HG02759 (cell line): ENCODE measurements around the gene ZG16B.

Source experiments
- ATAC-seq: cut with Tn5 transposase; IDR thresholded peaks from one replicate; pipeline ENCODE4 v1.9.1; 2021; ENCODE audit warnings: mild to moderate bottlenecking, moderate library complexity; ENCODE audit not compliant: unreplicated experiment

Gene ZG16B

DNA sequence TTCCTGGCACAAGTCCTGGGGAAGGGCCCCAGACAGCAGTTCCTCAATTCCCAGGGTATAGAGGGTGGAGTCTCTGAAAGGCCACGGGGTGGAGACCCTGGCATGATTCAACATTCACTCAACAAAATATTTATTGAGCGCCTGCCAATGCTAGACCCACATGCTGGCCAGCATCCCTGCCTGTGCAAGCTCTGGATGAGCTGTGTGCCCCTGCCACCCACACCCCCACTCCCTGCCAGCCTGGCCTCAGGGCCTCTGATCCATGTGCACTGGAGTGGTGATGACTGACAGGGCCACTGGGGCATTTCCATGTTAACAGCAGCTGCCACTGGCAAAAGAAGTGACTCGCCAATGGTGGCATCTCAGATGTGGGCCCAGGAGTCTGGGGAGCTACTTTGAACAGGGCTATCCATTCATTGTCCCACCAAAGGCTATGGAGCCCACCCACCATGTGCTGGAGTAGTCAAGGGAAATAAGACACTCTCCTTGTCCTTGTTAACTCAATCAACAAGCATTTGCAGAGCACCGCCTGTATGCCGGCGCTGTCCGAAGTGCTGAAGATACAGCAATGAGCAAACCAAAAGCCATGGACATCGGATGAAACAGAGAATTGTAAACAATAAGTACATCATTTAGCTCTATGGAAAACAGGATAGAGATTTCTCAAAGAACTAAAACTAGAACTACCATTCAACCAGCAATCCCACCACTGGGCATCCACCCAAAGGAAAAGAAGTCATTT lies 30.9 kb downstream of the ZG16B start:
- no peak for ATAC-seq

DNA sequence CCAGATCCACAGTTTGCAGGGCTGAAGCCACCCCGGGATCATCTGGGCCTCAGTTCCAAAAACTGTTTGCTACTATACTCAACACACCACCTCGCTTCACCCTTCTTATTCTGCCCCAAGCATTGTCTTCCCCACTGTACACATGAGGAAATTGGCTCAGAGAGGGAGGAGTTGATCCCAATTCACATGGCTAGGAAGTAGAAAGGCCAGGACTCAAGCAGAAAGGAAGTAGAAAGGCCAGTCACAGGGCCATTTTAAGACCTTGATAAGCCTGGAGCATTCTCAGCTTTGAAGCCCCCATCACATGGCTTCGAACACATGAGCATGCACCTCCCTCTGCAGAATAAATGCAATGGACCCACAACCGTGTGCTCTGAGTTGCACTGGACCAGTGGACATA lies 35.5 kb downstream of the ZG16B start:
- ATAC-seq: no peak

DNA sequence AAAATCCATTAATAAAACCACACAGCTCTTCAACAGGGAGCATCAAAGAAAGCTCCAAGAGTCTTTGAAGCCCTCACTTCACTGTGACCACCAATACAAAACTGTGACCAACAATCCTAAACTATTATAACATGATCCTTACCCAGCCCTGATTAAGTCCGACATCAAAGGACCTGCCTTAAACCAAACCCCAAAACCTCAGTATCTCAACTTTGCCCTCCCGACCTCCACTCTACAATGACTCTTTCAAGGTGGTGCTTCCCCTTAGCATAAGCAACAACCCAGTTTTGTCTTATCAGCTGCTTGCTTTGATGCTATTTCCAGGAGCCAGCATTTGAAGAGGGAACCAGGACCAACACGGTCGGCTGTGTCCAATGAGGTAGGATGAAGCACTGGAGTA lies 36.3 kb downstream of the ZG16B start:
- ATAC-seq: no peak

DNA sequence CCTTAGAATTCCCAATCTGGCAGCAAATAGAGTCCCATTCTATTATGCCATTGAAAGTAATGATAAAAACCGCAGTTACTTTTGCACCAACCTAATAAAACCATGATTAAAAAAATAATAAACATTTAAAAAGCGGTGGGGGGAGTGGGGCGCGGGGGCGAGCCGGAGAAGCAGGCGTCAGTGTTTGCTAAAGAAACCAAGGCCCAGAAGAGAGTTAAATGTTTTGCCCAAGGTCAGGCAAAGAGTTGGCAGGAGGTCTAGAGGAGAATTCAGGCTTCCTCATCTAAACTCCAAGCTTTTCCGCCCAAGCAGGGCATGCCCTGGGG lies 37.5 kb downstream of the ZG16B start:
- ATAC-seq: no peak

DNA sequence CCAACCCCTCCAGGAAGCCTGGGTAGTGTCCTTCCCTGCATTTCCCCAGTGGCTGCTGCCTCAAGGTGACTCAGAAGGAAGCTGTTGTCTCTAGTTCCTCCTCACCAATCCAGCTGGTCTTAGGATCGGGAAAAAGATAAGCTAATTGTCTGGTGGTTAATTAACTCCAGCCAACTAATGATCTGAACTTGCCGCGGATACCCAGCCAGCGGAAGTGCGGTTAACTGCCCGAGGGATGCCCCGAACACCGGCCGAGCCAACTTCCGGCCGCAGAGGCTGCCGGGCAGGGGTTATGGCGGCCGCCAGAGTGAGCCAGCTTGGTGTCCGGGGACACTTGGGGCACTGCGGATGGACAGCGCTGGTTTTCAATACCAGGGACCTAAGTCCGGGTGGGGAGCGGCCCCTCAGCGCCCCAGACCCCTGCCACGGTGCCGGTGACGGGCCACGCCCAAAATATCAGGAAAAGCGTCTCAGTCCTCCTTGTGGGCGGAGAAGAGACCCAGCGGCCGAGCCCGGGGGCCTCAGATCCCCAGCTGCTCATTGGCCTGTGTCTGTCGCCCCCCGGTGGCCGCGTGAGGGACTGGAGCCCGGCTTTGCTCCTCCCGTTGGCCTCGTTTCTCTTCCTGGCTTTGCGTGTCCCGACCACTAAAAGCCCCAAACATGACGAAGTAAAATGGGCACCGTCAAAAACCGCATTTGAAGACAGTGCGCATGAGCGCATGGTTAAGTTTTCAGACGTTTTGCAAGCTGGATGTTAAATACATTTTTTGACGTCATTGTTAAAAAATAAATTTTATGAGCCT lies 38.1 kb downstream of the ZG16B start:
- ATAC-seq: peak; percentile 92

DNA sequence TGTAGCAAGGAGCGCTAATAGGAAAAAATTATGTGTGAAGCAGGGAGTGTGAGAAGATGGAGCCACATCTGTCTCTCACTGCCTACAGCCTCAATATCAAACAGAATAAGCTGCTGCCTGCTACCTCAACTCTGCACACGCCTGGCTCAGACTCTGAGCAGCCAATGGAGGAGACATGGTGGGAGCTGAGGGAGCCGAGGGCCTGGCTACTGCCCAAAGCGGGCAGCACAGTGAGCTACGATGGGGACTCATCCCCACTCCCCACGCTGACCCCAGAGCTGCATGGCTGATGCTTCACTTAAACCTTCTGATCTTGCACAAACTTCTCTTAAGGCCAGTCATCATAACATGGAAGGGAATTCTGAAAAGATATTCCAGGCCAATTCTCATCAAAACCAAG lies 41.8 kb downstream of the ZG16B start:
- no peak for ATAC-seq

DNA sequence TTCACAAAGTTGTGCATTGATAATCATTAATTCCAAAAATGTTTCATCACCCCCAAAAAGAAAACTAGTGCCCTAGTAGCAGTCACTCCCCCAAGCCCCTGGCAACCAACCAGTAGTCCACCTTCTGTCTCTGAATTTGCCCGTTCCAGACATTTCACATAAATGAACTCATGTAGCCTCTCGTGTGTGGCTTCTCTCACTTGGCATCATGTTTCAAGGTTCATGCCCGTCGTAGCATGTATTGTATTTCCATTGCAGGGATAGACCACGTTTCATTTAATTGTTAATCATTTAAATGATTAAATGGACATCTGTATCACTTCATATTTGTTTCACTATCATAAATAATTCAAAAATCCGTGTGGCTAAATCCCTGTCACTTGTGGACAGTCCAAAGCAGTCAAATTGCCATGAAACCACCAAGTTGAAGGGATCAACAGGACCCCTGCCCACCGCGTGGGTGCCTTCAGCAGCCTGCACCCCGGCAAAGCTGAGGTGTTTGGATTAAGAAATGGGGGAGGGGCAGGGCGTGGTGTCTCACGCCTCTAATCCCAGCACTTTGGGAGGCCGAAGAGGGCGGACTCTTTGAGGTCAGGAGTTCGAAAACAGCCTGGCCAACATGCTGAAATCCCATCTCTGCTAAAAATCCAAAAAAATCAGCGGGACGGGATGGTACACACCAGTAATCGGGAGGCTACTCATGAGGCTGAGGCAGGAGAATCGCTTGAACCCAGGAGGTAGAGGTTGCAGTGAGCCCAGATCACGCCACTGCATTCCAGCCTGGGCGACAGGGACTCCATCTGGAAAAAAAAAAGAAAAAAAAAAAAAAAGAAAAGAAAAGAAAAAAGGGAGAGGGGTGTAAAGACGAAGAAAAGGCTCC lies 44.2 kb downstream of the ZG16B start:
- ATAC-seq: no peak

DNA sequence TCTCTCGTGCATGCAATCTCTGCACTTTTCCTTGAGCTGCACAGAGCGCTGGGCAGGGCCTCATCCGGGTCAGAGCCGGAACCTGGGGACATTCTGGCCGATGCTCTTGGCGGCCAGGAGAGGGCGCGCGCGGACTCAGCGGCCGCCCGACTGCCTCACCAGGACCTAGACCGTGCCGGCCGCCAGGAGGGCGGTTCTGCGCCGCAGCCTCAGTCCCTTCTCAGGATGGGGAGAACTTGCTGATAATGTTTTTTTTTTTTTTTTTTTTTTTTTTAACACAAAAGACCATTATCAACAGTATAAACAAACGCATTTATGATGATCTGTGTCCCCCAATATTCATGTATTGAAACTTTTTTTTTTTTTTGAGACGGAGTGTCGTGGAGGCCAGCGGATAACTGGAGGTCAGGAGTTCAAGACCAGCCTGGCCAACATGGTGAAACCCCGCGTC lies 44.8 kb downstream of the ZG16B start:
- ATAC-seq: no peak

DNA sequence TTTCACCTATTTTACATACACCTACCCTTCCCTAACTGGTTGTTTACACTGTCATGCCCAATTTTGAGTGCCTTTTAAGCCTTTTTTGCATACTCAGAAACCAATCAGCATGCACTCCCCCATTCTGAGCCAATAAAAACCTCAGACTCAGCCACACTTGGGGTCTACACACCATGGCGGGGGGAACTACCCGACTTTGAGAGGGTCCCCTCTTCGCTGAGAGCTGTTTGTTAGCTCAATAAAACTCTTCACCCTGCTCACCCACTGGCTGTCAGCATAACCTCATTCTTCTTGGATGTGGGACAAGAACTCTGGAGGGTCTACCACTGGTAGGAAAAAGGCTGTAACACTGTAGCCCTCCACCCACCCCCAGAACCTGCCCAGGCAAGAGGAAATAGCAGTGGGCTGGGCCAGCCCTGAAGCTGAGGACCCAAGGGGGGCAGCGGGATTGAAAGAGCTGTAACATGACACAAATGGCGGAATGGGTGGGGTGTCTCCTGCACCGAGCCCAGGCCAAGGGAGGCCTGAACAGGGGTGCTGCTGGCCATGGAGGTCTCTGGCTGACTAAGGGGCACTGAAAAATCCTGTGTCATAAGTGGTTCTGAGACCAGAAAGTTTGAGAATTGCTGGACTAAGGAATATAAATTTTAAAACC lies 49.9 kb downstream of the ZG16B start:
- ATAC-seq: no peak
